HL-60/S4 (cell line): Measurements from ENCODE around the gene CLDN16.

Experiments used
- in situ Hi-C: fragments of 300-500 bp; cut with MboI; formaldehyde crosslinking; loops from 2 replicates; pipeline ENCODE4 v1.14.3; 2022; ENCODE audit warnings: low sequenced_read_pairs

CLDN16 gene

GRCh38 chr3:190433626-190434025, 45.7 kb downstream of the CLDN16 start:
- in situ Hi-C loops = no loop called here

DNA sequence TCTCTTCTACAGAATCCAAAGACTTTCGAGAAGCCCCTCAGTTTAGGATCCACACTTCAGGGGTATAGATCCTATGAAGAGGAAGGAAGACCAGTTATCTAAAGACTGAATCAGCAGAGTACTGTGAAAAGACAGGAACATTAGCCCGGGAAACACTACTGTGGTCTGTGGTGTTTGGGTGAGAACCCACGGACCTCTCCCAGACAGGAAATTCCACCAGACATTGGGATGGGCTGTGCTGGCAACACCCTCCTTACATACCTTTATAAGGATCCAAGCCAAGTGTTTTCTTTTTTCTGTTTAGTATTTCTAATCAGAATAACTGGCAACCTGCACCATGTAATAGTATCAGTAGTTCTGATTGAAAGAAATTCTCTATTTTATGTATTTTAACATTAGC, 47.7 kb downstream of the CLDN16 start:
- in situ Hi-C loops = no loop called here

DNA sequence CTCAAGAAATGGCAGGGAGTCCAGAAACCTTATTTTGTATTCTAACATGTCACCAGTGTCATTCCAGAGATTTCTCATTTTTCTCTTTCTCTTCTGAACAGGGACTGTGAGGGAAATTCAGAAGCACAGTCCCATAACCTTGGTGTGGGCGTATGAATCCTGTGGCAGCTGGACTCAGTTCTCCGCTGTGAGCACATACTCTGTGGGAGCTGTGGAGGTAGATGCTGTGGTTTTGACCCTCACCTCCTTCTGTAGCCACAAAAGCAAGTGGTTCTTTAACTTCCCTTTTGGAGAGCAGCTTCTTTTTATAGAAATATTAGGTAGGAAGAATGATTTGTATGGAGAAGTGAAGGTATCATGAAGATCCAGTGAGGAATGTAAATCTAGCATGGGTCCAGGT, 48.4 kb downstream of the CLDN16 start:
- in situ Hi-C loops = no loop called here

DNA sequence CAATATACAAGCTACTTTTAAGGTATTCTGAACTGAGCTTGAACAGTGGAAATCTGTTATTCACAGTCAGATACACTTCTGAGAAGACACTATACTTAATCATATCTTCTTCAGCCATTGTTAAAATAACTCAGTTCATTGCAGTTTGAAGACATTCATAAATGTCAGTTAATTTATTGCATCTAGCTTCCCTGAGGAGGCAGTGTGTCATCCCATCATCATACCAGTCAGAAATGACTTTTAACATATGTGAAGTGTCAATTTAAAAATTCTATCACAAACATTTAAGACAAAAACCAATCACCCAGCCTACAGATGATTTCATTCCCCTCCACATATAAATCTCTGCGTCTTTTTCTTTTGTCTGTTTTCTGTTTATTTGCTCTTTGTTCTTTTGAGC, 54.3 kb downstream of the CLDN16 start:
- in situ Hi-C loops = no loop called here

GRCh38 chr3:190443257-190443656, 55.3 kb downstream of the CLDN16 start:
- in situ Hi-C loops = no loop called here

DNA sequence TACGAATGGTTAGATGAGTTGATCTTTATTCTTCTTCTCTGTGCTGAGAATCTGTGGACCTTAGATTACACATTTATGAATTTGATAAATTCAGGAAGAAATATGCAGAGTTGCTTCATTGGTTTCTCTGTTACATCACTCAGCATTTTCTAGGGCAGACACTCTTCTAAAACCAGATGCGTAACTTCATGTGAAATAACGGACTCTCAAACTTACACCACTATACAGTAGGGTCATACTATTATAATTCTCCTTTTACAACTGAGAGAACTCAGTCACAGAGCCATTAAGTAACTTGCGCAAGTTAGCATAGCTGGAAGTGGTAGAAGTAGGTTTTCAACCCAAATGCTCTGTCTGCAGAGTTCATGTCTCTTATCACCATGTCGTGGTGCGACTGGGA, 56.0 kb downstream of the CLDN16 start:
- in situ Hi-C loops = no loop called here

GRCh38 chr3:190444576-190445145, 56.7 kb downstream of the CLDN16 start:
- in situ Hi-C loops = no loop called here

DNA sequence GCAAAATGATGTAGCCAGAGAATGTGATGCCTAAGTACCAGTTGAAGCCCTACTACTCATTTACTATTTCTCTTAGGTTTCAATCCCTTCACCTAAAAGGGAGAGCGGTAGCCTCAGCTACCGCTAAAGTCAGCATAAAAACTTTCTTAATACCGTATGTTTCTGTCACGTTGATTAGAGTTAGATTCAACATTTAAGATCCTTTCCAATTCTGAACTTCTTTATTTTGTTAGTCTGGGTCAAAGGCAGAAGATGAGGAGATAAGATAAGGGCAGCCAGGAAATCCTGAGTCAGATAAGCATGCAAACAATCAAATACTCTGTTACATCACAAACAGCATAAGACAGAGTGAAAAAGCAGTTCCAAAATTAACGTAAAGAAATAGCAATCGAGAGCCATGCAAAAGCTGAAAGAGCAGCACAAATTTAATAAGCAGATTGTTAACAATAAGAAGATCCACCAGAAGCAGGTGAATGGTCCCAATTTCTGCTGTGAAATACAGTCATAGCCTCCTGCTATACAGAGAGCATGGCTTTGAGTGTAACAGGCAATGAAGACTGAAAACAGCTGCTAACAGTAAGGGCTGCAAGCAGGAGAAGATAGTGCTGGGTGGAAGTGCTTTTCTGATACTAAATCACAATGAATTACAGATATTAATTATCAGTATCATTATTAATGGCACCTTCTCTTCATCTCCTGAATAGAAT, 58.8 kb downstream of the CLDN16 start:
- in situ Hi-C loops = no loop called here

- in situ Hi-C loops = no loop called here
Observed at GRCh38 chr3:190448256-190448655, 60.3 kb downstream of the CLDN16 start.

DNA sequence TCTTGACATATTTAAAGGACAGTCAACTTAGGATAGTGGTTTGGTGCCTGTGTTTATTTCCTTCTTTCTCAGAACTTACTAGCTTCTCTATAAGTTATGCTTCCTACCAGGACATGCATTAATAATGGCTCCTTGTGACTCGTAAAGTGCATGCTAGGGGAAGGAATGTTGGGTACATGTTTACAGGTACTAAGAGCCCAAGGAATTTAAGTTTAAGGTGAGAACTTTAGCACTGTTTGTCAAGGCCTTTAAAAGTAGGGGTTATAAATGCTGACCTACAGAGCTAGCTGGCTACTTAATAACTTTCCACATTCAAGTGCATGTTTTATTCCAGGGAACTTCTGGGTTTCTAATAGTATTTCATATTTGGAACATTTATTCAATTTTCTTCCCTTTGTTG, 61.8 kb downstream of the CLDN16 start, which contains the start of gene TMEM207:
TSS of gene TMEM207 (minus strand) at position 101 of the 400 bp plus-strand sequence. CDS start at position 9, 92 bp downstream.
- in situ Hi-C loops = no loop called here

GRCh38 chr3:190455828-190456227, 67.9 kb downstream of the CLDN16 start:
- in situ Hi-C loops = no loop called here

- in situ Hi-C loops = no loop called here
Observed at GRCh38 chr3:190456770-190457169, 68.8 kb downstream of the CLDN16 start.

- in situ Hi-C loops = no loop called here
Observed at GRCh38 chr3:190458040-190458439, 70.1 kb downstream of the CLDN16 start.
